NOMO-1 treated with DMSO at 0.1 percent for 48 hours (cell line): ENCODE results near the gene CLDN3.

Experiments used
- DNase-seq: peaks from one replicate; lab custom pipeline; 2025; ENCODE audit not compliant: unreplicated experiment; lab: John Stamatoyannopoulos, UW

CLDN3 gene

DNA sequence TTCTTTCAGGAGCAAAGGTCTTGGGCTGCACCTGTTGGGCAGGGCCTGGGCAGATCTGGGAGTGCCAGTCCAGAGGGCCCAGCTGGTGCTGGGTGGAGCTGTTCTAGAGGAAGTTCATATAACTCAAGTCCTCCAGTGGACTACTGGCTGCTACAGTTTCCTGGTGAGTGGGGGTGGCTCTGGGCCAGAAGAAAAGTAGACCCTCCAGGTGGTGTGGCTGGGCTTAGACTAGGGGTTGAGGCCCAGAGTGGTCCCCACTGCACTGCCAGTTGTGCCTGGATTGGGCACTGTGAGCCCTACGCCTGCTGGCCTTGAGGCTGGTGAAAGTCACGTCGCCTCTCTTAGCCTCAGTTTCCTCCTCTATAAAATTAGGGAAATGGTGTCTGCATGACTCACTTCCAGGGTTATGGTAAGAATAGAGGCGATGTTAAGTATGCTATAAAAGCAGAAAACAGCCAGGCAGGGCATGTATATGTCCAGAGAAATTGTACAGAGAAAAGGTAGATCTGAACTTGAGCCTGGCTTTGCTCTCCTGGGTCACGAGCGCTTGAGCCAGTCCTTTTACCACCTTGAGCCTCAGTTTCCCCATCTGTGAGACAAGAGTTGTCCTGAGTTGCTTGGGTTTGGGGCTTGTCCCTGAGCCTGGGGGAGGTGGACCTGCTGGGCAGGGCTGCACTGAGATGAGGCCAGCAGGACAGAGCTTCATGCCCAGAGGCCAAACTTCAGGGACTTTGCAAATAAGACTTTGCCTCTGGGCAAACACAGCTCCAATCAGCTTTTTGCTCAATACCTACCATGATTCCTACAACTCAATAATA lies 3.8 kb upstream of the CLDN3 start:
- peak; percentile 35 for DNase-seq

DNA sequence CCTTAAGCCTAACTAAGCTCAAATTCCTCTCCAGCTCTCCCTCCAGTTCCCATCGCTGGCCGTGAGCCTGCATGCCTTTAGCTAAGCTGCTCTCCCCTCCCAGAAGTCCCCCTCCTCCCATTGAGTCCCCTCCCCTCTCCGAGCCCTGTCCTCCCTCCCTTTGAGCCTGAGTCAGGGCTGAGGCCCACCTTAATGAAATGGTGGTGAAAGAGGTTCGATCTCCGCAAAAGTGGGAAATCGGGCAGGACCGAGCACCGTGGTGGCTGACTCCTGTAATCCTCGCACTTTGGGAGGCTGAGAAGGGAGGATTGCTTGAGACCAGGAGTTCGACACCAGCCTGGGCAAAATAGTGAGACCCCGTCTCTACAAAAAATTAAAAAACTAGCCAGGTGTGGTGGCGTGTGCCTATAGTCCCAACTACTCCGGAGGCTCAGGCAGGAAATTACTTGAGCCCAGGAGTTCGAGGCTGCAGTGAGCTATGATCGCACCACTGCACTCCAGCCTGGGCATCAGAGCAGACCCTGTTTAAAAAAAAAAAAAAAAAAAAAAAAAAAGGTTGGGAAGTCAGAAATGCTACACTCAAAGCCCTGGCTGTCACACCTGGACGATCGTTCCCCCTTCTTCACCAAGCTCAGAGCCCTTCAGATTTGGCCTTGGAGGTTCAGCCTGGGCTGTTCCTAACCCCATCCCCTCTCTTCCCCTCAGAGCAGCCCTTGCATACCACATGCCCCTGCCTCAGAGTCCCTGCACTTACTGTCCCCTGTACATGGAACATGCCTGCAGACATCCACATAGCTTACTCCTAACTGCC lies 995 bp upstream of the CLDN3 start:
- DNase-seq, result no peak

DNA sequence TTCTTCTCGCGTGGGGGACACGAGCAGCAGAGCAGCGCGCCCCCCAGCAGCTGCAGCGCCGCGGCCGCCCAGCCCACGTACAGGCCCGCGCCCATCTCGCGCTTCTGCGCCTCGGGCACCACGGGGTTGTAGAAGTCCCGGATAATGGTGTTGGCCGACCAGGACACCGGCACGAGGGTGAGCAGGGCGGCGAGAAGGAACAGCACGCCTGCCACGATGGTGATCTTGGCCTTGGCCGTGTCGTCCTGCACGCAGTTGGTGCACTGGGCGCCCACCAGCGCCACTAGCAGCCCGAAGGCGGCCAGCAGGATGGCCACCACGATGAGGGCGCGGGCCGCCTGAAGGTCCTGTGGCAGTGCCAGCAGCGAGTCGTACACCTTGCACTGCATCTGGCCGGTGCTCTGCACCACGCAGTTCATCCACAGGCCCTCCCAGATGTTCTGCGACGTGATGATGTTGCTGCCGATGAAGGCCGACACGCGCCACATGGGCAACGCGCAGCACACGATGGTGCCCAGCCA lies 529 bp downstream of the CLDN3 start:
- no peak for DNase-seq

DNA sequence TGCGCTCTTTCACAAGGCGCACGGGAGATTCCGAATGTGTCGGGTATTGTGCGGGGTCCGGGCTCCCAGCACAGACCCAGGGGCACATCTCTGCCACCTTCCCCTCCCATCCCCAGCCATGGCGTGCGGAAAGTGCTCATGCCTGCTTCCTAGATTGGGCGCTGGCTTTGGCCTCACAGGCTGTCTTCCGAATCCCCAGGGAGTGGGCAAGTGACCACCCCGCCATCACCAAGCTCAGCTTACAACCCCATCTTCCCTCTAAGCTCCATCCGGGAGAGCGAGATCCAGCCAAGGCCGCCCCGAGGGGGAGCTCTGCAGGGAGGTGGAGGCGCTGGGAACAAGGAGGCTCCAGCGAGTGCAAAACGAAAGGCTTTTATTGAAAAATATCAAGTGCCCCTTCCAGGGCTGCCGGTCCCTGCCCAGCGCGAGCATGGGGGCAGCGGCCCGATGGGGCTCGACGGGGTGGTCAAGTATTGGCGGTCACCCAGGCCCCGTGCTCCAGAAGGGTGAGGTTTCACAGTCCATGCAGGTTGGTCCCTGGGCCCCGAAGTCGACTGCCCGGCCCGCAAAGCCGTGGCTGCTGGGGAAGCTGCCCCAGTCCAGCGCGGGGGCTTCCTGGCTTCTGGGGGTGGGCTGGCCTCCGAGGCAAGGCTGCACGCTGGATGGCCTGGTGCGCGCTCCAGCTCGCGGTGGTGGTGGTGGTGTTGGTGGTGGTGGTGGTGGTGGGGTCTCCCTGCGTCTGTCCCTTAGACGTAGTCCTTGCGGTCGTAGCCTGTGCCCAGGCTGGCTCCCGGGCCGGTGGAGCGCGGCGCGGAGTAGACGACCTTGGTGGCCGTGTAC lies 1.2 kb downstream of the CLDN3 start:
- no peak for DNase-seq

DNA sequence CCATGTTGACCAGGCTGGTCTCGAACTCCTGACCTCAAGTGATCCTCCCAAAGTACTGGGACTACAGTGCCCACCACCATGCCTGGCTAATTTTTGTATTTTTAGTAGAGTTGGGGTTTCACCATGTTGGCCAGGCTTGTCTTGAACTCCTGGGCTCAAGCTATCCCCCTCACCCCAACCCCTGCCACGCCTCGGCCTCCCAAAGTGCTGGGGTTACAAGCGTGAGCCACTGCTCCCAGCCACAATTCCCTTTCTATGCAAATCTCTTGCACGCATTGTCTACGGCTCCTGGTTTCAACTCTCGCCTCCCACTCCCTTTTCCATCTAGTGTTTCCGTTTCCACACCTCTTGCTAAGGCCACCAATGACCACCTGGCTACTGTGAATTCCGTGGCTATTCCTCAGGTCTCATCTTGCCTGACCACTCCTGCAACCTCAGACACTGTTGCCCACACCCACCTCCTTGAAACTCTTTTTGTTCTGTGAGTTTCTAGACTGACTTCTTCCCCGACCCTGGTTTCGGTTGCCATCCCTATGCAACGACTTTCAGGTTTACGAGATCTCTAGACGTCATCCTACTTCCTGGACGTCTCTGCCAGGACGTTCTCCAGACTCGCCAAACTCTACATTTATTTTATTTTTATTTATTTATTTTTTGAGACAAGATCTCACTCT lies 3.4 kb downstream of the CLDN3 start:
- no peak for DNase-seq

DNA sequence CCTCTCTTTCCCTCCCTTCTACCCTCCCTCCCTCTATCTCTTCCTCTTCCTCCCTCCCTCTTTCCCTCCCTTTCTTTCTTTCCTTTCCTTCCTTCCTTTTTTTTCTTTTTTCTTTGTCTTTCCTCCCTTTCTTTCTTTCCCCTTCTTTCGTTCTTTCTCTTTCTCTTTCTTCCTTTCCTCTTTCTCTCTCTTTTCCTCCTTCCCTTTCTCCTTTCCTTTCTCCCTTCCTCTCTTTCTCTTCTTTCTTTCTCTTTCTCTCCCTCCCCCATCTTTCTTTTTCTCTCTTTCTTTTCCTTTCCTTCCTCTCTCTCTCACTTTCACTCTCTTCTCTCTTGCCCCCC lies 7.4 kb downstream of the CLDN3 start:
- no peak for DNase-seq

DNA sequence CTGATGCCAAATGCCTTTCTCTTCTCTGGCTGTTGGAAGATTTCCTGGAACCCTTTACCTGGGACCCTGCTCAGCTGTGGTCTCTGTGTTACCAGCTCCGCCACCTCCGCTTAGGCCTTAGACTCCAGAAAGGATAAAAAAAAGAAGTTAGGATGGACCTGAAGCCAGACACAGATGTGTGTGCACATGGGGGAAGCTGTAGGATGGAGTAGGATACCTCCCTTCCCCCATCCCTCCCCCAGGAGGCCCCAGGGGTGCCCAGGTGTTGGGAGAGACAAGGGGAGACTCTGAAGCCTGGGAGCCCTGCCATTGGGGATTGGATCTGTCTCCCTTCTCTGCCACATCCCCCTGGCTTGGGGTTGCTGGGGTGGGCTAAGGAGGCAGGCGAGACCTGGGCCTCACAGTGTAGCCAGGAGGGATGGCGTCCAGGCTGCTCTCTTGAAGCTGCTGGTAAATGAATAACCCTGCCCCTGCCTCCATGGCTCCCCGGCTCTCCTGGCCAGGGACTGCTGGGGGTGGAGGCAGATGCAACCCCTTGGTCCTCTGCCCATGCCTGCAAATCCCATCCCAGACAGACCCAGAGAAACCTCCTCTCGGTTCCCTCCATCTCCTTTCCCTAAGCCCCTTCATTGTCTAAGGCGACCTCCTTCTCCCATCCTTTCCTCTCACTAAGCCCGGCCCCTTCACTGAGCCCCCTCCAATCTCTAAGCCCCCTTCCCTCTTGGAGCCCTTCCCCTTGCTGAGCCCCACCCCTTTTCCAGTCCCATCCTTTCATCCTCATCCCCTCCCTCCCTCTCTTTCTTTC lies 8.0 kb downstream of the CLDN3 start:
- no peak for DNase-seq

DNA sequence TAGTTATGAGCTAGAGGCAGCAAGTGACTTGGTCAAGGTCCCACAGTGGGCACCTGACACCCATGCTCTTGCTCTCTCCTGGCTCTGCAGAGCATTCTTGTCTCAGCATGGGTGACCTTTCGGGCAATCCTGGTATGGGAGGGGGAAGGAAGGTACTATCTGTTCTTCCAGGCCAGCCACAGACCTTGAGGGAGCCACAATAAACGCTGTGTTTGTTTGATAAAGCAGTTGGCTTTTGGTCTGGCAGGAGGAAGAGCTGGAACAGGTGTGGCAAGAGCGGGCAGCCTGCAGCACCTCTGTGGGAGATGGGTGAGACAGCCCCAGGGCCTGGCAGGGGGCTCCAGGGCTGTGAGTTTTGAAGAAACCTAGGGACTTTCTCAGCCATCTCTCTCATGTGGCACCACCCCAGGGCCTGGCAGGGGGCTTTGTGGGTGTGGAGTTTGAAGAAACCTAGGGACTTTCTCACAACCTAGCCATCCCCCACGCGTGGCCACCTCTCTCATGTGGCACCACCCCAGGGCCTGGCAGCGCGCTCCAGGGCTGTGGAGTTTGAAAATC lies 11.4 kb downstream of the CLDN3 start:
- no peak for DNase-seq

DNA sequence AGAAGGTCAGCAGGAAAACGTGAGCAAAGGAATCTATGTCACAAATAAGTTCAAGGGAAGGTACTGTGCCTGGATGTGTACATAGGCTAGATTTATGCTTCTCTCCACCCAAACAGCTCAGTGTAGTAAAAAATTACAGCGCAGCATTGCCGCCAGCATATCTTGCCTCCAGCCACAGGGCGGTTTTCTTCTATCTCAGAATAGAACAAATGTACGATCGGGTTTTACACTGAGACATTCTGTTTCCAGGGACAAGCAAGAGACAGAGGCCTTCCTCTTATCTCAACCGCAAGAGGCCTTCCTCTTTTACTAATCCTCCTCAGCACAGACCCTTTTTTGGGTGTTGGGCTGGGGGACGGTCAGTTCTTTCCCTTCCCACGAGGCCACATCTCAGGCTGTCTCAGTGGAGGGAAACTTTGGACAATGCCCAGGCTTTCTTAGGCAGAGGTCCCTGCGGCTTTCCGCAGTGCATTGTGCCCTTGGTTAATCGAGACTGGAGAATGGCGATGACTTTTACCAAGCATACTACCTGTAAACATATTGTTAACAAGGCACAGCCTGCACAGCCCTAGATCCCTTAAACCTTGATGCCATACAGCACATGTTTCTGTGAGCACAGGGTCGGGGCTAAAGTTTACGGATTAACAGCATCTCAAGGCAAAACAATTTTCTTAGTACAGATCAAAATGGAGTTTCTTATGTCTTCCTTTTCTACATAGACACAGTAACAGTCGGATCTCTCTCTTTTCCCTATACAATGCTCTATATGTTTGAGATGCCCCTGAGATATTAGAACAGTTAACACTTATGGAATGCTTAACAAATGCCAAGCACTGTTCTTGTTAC lies 19.9 kb downstream of the CLDN3 start:
- DNase-seq, result peak; percentile 96

DNA sequence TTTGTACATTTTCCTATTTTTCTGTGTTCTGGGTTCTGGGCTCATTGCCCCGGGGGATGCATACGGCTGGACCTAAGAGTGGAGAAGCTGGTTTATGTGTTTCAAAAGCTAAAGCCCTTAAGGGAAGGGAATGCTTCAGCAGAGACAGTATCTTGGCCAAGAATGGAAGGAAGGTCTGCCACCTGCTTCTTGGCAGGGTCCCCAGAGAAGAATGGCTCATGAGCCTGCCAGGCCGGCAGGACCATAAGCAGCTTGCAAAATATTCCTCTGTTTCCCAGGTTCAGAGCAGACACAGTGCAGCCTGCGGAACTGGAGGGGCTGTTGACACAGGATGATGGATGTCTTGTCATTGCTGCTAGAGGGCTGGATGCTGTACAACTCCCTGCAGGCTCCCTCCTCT lies 23.7 kb downstream of the CLDN3 start:
- no peak for DNase-seq

DNA sequence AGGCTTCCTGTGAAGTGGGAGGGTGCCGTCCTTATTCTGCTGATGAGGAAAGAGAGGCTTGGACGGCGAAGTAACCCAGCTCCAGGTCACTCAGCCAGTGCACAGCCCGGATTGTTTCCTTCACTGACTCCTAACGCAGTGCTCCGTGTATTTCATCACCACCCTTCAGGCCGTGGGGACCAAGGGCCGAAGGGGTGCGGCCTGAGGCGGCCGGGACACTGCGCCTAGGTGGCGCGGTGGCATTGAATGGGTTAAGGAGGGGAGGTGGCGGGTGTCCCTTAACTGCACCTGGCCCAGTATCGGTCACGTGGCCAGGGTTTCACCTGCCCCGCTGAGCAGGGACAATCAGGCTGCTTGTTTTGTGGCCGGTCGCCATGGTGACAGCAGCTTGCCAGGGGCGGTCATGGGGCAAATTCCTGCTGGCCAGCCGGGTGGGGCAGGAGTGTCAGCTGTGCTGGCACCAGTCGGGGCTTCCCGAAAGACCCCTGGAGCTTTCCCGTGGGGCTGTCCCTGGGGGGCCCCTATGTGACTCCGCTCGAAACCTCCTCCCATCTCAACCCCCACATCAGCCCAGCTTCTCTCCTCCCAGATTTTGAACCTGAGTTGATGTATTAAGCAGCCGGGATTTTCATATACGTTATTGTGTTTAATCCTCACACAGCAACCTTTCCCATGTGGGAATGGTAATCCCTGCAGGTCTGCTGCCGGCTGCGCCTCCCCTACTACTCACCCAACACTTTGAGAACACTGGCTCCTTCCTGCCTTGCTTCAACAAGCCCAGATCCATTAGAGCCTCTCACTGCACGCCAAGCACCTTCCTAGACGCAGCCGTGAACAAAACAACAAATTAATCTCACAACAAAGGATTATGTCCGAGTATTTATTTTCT lies 27.1 kb downstream of the CLDN3 start:
- DNase-seq, result no peak

DNA sequence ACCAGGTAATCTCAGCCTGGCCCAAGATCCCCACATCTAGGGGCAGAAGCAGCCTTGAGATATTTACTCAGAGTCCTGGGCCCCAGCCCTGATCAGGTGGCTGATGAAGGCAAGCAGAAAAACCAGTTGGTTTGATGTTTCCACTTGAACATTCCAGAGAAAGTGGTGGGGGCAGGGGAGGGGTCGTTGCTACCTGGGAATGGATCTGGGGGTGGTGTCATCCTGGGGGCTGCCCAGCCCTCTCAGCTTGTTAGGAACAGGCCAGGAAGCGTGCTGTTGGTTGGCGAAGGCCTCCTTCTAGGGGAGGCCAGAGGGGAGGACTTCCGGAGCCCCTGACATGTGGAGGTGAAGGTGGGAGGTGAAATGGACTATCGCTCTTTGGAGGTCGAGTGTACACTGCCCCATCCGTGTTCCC lies 27.7 kb downstream of the CLDN3 start:
- no peak for DNase-seq

DNA sequence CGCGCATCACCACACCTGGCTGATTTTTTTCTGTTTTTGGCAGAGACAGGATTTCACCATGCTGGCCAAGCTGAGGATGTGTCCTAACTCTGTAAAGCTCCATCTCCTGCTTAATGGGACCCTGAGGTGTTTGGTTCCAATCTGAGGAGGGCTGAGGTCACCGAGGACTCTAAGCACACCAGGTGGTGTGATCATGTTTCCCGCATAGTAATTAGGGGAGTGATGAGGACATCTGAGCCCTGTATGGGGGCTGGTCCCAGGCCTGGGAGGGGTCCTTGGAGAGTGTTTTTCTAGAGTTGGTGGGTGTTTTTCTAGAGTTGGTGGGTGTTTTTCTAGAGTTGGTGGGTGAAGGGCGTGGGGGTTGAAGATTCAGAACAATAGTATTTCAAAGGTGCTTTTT lies 28.5 kb downstream of the CLDN3 start:
- no peak for DNase-seq

DNA sequence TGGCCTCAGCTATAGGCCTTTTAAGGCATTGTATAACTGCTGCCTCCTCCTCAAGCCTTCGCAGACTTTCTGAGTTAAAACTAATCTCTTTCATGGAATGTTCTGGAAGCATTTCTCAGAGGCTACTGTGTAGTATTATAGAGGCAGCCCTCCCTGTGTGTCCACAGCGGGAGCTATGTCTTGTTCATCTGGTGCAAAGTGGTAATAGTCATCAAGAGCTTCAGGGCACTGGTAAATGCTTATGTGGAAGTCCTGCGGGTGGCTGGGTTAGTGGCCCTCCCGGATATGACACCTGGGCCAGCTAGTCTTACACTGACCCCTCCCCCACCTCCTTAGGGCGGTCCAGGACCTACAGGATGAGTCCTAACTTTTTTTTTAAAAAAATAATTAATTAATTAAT lies 29.3 kb downstream of the CLDN3 start:
- DNase-seq, result no peak

DNA sequence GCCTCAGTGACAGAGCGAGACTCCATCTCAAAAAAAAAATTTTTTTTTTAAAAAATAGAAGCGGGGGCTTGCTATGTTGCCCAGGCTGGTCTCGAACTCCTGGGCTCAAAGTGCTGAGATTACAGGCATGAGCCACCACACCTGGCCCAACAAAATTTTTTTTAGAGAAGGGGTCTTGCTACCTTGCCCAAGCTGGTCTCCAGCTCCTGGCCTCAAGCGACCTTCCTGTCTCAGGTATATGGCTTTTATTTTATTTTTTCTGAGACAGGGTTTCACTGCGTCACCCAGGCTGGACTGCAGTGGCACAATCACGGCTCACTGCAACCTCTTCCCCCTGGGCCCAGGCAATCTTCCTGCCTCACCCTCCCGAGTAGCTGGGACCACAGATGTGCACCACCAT lies 29.9 kb downstream of the CLDN3 start:
- DNase-seq, result no peak

DNA sequence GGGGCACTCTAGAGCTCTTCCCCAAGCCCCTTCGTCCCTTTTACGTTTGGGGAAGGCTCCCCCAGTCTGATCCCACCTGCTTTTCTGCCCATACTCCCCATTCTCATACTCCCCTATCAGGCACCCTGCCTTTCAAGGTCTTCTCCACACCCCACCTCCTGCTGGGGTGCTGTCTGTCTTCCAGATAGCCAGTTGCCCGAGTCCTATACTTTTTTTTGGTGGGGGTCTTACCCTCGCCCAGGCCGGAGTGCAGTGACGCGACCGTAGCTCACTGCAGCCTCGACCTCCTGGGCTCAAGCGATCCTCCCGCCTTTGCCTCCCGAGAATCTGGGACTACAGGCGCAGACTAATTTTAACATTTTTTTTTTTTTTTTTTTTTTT lies 30.7 kb downstream of the CLDN3 start:
- DNase-seq, result no peak

DNA sequence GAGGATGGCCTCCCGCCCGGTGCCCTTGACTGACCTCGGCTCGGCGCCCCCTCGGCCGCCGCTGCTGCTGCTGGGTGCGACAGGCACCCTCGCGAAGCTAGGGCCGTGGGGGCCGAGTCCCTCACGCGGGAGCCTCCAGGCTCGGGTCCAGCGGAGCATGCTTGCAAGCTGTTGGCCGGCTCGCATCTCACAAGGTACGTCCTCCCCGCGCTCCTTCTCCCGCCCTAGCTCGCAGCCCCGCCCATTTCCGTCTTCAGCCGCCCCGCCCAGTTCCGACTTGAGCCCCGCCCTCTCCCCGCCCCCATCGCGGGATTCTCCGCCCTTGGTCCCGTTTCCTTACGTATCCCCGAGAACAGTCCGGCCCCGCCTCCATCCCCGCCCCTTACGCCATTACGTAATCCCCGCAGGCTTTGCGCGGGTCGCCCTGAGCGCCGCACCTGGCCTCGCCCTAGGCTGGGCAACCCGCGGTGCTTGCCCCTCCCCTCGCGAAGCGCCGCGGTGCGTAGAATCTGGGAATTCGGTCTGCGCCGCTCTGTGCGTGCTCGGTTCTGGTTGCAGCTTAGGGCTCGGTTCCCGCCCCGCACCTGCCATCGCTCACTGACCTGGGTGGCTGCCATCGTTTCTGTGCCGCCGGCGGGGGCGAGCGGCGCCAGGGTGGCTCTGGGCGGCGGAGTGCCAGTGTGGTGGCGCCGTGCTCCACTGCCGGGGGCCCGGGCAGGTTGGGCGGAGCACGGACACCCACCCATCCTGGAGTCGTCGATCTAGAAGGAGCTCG lies 31.3 kb downstream of the CLDN3 start, which contains the start of gene ABHD11:
Gene ABHD11, minus strand, starts transcription at position 191 of the 775 bp plus-strand sequence. Its CDS starts 32 bp downstream, at position 159.
- peak; percentile 99 for DNase-seq
